WTC11 (cell line): ENCODE measurements around the gene TBX10. TPM values are rescaled to one million over a fixed set of nuclear protein-coding genes. Genes with fewer than 3 reads are reported as not detected.
"Not testable (repeated sequence)": the region's sequence is repeated elsewhere in the genome, so short reads cannot be mapped to it uniquely, and the experiment has no call there.

Experiments
- ATAC-seq: fragments of 200-7000 bp; cut with Tn5 transposase; 2 replicates; pipeline ENCODE4 v1.10.0; 2021; ENCODE audit warnings: mild to moderate bottlenecking, moderate library complexity
- CTCF ChIA-PET: fragments of 300-600 bp; sonication (Branson Sonifier 250); formaldehyde crosslinking; loops from one replicate; lab custom pipeline; 2021; ENCODE audit warnings: antibody characterized with exemption; lab: Charles Lee
- POLR2A ChIA-PET: fragments of 350-600 bp; sonication (Branson Sonifier 250); formaldehyde crosslinking; loops from one replicate; lab custom pipeline; 2021; ENCODE audit warnings: antibody characterized with exemption; lab: Charles Lee
- DNase-seq: peaks from one replicate; pipeline ENCODE4 v3.0.0; 2021; ENCODE audit warnings: low spot score
- H3K27ac Mint-ChIP-seq: 2 replicates; pipeline ENCODE4 v1.8.0; 2021; ENCODE audit warnings: mixed read lengths
- H3K27me3 Mint-ChIP-seq: 2 replicates; pipeline ENCODE4 v1.8.0; 2021; ENCODE audit warnings: low read depth, mild to moderate bottlenecking, moderate library complexity, mixed read lengths
- H3K36me3 Mint-ChIP-seq: 2 replicates; pipeline ENCODE4 v1.8.0; 2021; ENCODE audit warnings: mixed read lengths
- H3K4me1 Mint-ChIP-seq: 2 replicates; pipeline ENCODE4 v1.8.0; 2022; ENCODE audit warnings: mixed read lengths
- H3K4me3 Mint-ChIP-seq: 2 replicates; pipeline ENCODE4 v1.8.0; 2021; ENCODE audit warnings: mild to moderate bottlenecking, moderate library complexity, mixed read lengths
- H3K9me3 Mint-ChIP-seq: 2 replicates; pipeline ENCODE4 v1.8.0; 2021; ENCODE audit warnings: mixed read lengths
- ATF1 ChIP-seq: sonication (generic); formaldehyde crosslinking; IDR thresholded peaks from 2 replicates; pipeline ENCODE4 v1.8.1; 2023; ENCODE audit warnings: mild to moderate bottlenecking, moderate library complexity, missing genetic modification reagents
- ATF3 ChIP-seq: sonication (generic); formaldehyde crosslinking; conservative IDR thresholded peaks from 2 replicates; pipeline ENCODE4 v1.8.1; 2022; ENCODE audit warnings: mild to moderate bottlenecking, missing genetic modification reagents
- ATF6 ChIP-seq: sonication (generic); formaldehyde crosslinking; IDR thresholded peaks from 2 replicates; pipeline ENCODE4 v1.8.1; 2023; ENCODE audit warnings: mild to moderate bottlenecking, missing genetic modification reagents
- CREM ChIP-seq: sonication (generic); formaldehyde crosslinking; IDR thresholded peaks from 2 replicates; pipeline ENCODE4 v1.8.1; 2022; ENCODE audit warnings: mild to moderate bottlenecking, missing genetic modification reagents, moderate library complexity
- E2F1 ChIP-seq: sonication (generic); formaldehyde crosslinking; IDR thresholded peaks from 2 replicates; pipeline ENCODE4 v1.8.0; 2022; ENCODE audit warnings: mild to moderate bottlenecking, missing genetic modification reagents
- ETV6 ChIP-seq: sonication (generic); formaldehyde crosslinking; IDR thresholded peaks from 2 replicates; pipeline ENCODE4 v1.8.1; 2022; ENCODE audit warnings: mild to moderate bottlenecking, missing genetic modification reagents
- FOXP1 ChIP-seq: sonication (generic); formaldehyde crosslinking; IDR thresholded peaks from 2 replicates; pipeline ENCODE4 v1.8.0; 2022; ENCODE audit warnings: missing genetic modification reagents, mild to moderate bottlenecking, moderate library complexity, borderline replicate concordance
- HMGA2 ChIP-seq: fragments of 250-450 bp; sonication (Bioruptor Pico); IDR thresholded peaks from 2 replicates; pipeline ENCODE4 v1.4.0; 2021; ENCODE audit warnings: mild to moderate bottlenecking, moderate library complexity
- IRF2 ChIP-seq: sonication (generic); formaldehyde crosslinking; IDR thresholded peaks from 2 replicates; pipeline ENCODE4 v1.8.0; 2022; ENCODE audit warnings: low read depth, missing genetic modification reagents, borderline replicate concordance
- MYBL2 ChIP-seq: sonication (generic); formaldehyde crosslinking; IDR thresholded peaks from 2 replicates; pipeline ENCODE4 v1.8.1; 2023; ENCODE audit warnings: mild to moderate bottlenecking, moderate library complexity, missing genetic modification reagents
- NFYB ChIP-seq: sonication (generic); formaldehyde crosslinking; conservative IDR thresholded peaks from 2 replicates; pipeline ENCODE4 v1.8.0; 2022; ENCODE audit warnings: low read depth, missing genetic modification reagents
- NR1H2 ChIP-seq: sonication (generic); formaldehyde crosslinking; IDR thresholded peaks from 2 replicates; pipeline ENCODE4 v1.9.0; 2021; ENCODE audit warnings: mild to moderate bottlenecking, moderate library complexity, missing genetic modification reagents
- PRDM15 ChIP-seq: sonication (generic); formaldehyde crosslinking; IDR thresholded peaks from 2 replicates; pipeline ENCODE4 v1.8.0; 2022; ENCODE audit warnings: missing genetic modification reagents
- TP53 ChIP-seq: sonication (generic); formaldehyde crosslinking; IDR thresholded peaks from 2 replicates; pipeline ENCODE4 v1.8.1; 2023; ENCODE audit warnings: mild to moderate bottlenecking, missing genetic modification reagents
- ZNF281 ChIP-seq: sonication (generic); formaldehyde crosslinking; IDR thresholded peaks from 2 replicates; pipeline ENCODE4 v1.8.0; 2023; ENCODE audit warnings: mild to moderate bottlenecking, missing genetic modification reagents
- ZNF317 ChIP-seq: sonication (generic); formaldehyde crosslinking; IDR thresholded peaks from 2 replicates; pipeline ENCODE4 v1.8.1; 2023; ENCODE audit warnings: low read depth, mild to moderate bottlenecking, moderate library complexity, missing genetic modification reagents, borderline replicate concordance
- ZNF396 ChIP-seq: fragments of 250-450 bp; sonication (Bioruptor Pico); IDR thresholded peaks from 2 replicates; pipeline ENCODE4 v1.8.0; 2021; ENCODE audit warnings: mild to moderate bottlenecking, moderate library complexity, borderline replicate concordance
- ZNF416 ChIP-seq: fragments of 250-450 bp; sonication (Bioruptor Pico); IDR thresholded peaks from 2 replicates; pipeline ENCODE4 v1.9.0; 2021; ENCODE audit warnings: mild to moderate bottlenecking, inconsistent platforms
- ZNF532 ChIP-seq: fragments of 250-450 bp; sonication (Bioruptor Pico); IDR thresholded peaks from 2 replicates; pipeline ENCODE4 v1.9.0; 2021; ENCODE audit warnings: mild to moderate bottlenecking, borderline replicate concordance
- total RNA-seq: library from RNA; stranded (reverse); gene quantifications from 3 replicates; pipeline ENCODE4 v1.2.3, GENCODE V29; 2021

TBX10 gene
- total RNA-seq, 1 experiment from 2014 or later = not detected

GRCh38 chr11:67604815-67605214 lies 34.7 kb downstream of the TBX10 start:
- Mint-ChIP-seq H3K9me3 (peaks cover 7% of the 10 kb centered on the region), H3K4me3 (no peak overlapping the region; the same call in 1 of the 2 replicates), H3K4me1 (peaks cover 24% of the 10 kb centered on the region), H3K36me3 (peaks cover 14% of the 10 kb centered on the region), H3K27ac (no peak overlapping the region), H3K27me3 (peaks cover 11% of the 10 kb centered on the region)
- no peak for DNase-seq
- ATAC-seq = no peak
- POLR2A ChIA-PET = no interaction called here
- TF ChIP-seq FOXP1 (CRISPR knock-in tag) (no peak), ETV6 (no peak), CREM (CRISPR knock-in tag) (no peak), ZNF396 (CRISPR knock-in tag) (no peak), PRDM15 (CRISPR knock-in tag) (no peak), NFYB (CRISPR knock-in tag) (no peak), ZNF416 (no peak), NR1H2 (no peak), ATF1 (CRISPR knock-in tag) (no peak), IRF2 (CRISPR knock-in tag) (no peak), ZNF317 (CRISPR knock-in tag) (no peak), ZNF532 (no peak), HMGA2 (CRISPR knock-in tag) (no peak), E2F1 (CRISPR knock-in tag) (no peak)
- CTCF ChIA-PET = interaction anchor here (1.5 kb wide), 1 partner anchor 10 kb away, joined by 8 read pairs; no protein-coding TSS in a partner anchor

GRCh38 chr11:67604119-67604518 lies 35.4 kb downstream of the TBX10 start:
- H3K4me3 Mint-ChIP-seq, ATAC-seq, H3K9me3 Mint-ChIP-seq, POLR2A ChIA-PET, H3K27ac Mint-ChIP-seq, H3K36me3 Mint-ChIP-seq, DNase-seq, CTCF ChIA-PET: not testable (repeated sequence)
- Mint-ChIP-seq H3K27me3 (peaks cover 11% of the 10 kb centered on the region), H3K4me1 (peaks cover 24% of the 10 kb centered on the region)

GRCh38 chr11:67601098-67601497 lies 38.5 kb downstream of the TBX10 start:
- CTCF ChIA-PET = no interaction called here
- DNase-seq = no peak
- no peak for TF ChIP-seq ATF6 (CRISPR knock-in tag)
- TF ChIP-seq ZNF281 = no peak
- TF ChIP-seq TP53 = no peak
- no peak for TF ChIP-seq ATF3
- TF ChIP-seq MYBL2 = no peak

More at GRCh38 chr11:67601098-67601497, 38.5 kb downstream of the TBX10 start:
- Mint-ChIP-seq H3K9me3 (peaks cover 25% of the 10 kb centered on the region), H3K4me3 (no peak overlapping the region), H3K27ac (no peak overlapping the region), H3K36me3 (peaks cover 12% of the 10 kb centered on the region), H3K4me1 (peaks cover 24% of the 10 kb centered on the region), H3K27me3 (peaks cover 16% of the 10 kb centered on the region)
- ATAC-seq = no peak
- POLR2A ChIA-PET = no interaction called here
